Activated T-helper 1 cell treated with anti-CD3 and anti-CD28 coated beads, Interleukin-2, amount 50 U/mL, for 16 hours (primary cell): ENCODE results near the gene U2AF2.

Experiments
- DNase-seq, 2 donors: peaks; one replicate each; pipeline ENCODE4 v3.0.0-alpha.2; 2020; ENCODE audit warnings: low read depth in 1 of 2, low spot score in 1 of 2

U2AF2 gene

DNA sequence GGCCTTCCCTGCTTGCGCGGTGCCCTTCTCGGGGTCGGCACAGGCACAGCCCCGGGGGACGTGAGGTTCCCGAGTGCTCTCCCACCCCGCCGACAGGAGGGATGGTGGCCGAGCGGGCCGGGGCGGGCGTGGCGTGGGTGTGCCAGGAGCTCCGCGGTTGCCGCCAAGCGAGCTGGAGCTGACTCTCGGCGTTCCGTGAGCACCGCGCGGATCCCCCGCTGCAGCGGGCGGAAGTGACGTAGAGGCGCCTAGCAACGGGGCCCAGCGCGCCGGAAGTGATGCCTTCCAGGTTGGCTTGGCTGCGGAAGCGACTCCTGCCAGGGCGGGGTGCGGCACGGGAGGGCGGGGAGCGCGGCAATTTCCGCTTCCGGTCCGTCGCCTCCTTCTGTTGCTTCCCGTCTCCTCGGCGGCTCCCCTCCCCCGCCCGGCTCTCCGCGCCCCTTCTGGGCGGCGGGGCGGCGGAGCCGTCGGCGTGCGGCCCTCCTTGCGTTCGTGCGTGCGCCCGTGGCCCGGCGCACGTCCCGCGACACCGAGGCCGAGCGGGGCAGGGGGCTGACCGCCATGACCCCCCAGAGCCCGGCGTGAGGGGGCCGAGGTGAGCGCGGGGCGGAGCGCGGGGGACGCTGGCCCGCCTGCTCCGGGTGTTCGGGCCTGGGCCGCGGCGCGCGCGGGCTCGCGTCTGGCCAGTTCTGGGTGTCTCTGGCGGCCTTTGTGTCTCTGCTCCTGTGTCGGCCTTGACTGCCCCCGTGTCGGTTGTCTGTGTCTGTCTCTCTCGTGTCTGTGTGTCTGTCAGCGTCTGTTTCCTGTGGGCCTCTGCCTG is 20.2 kb downstream of the U2AF2 start, which contains the start of gene EPN1:
Gene EPN1 (plus strand): TSS at position 386 of the 820 bp plus-strand sequence. CDS start 3,402 bp downstream, outside the sequence.
- DNase-seq = peak; percentile 96 to 98

DNA sequence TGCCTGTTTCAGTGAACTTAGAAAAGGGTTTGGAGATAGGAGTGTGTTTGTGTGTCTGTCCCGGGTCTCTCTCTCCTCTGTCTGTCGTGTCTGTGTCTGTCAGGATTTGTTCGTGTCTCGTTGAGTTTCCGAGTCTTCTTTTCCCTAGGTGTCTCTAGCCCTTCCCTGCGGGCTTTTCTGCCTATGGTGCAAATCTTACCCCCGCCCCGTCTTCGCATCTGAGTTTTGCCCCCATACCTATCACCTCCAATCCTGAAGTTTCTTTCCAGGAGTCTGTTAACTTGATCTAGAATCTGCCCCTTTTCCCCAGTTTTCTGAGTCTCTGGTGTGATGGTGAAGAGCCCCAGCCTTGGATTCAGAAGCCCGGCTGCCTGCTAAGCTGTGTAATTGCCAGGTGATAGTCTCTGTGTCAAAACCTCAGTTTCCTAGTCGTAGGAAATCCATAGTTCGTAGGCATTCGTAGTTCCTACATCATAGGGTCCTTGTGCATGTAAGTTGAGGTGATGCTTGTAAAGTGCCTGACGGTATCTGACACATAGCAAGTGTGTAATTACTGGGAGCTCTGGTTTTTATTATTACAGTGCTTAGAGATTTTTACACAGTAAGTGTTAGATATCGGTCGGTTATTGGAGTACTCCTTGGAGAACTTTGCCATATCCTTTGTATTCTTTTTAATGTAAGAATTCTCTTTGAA is 21.0 kb downstream of the U2AF2 start:
- DNase-seq = no peak

DNA sequence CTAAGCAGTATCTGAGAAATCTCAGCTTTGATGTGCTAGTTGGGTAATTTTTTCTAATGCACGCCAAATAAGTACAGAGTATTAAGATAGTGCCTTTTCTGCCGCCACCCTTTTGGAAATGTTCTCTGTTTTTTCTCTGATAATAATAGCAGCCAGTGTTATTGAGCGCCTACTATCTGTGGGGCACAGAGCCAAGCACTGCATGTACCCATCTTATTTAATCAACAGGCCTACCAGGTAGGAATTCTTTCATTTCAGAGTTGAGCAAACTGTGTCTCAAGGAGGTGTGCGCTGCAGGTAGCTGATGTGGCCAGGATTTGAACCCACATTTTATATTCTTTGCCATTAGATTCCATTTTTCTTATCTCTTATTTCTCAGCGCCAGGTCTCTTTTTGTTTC is 21.5 kb downstream of the U2AF2 start:
- DNase-seq = no peak

DNA sequence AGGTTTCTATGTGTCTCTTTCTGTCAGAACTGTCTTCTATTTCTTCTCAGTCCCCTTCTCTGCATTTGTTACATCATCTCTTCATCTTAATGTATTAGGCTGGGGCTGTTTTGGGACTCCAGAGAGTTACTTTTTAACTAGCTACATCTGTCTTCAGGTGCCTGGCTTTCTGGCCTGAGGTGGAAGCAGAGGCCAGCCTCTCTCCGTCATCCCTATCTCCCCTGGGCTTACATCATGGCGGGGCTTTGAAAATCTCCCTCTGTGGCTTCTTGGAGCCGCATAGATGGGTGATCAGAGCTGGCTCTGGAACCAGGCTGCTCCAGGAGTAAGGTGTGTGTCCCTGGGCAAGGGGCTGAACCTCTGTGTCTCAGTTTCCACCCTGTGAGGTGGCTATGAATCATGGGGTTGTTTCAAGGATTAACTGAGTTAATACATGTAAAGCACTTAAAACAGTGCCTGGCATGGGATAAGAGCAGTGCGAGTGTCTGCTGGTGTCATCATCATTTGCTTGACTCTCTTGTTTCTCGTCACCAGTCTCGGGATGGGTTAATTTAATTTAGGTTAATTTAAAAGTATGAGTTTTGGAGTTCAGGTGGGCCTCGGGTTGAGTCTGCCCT is 22.2 kb downstream of the U2AF2 start:
- DNase-seq = no peak

DNA sequence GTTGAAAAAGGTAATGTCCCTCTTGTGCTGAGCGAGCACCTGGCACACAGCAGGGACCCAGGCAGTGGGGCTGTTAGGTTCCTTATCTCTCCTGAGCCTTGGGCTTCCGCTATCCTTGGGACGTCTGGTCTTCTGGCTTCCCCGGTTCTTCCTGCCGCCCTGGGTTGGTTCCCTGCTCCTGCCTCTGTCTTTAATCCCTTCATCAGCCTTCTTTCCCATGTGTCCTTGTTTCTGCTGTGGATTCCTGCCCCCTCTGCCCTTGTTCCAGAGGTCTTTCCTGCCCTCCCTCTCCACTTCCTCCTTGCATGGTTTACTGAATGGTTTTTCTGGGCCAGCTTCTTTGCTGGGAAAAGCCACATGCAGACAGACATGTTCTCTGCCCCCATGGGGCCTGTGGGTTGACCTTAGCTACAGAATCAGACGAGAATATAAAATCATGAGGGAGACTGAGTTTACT is 22.8 kb downstream of the U2AF2 start:
- no peak for DNase-seq

DNA sequence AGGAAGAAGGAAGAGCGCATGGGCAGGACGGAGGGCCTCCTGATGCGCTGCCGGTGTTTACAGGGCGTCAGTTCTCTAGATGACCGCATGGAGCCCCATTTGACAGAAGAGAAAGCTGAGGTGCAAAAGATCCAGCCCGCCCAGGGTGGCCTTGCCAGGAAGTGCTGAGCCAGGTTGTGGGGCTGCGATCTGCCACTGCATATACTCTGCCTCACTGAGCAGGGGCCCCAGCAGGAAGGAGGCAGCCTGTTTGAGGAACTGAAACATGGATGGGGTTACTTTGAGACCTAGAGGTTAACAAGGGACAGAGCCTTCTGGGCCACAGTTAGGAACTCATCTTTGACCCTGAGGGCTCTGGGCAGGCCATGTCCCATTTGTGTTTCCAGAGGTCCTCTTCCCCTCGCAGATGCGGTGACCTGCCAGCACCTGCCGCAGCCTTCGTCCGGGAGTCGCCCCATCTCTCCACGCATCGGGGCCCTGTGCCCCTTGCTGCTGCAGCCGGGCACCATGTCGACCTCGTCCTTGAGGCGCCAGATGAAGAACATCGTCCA is 23.4 kb downstream of the U2AF2 start:
- DNase-seq = no peak

DNA sequence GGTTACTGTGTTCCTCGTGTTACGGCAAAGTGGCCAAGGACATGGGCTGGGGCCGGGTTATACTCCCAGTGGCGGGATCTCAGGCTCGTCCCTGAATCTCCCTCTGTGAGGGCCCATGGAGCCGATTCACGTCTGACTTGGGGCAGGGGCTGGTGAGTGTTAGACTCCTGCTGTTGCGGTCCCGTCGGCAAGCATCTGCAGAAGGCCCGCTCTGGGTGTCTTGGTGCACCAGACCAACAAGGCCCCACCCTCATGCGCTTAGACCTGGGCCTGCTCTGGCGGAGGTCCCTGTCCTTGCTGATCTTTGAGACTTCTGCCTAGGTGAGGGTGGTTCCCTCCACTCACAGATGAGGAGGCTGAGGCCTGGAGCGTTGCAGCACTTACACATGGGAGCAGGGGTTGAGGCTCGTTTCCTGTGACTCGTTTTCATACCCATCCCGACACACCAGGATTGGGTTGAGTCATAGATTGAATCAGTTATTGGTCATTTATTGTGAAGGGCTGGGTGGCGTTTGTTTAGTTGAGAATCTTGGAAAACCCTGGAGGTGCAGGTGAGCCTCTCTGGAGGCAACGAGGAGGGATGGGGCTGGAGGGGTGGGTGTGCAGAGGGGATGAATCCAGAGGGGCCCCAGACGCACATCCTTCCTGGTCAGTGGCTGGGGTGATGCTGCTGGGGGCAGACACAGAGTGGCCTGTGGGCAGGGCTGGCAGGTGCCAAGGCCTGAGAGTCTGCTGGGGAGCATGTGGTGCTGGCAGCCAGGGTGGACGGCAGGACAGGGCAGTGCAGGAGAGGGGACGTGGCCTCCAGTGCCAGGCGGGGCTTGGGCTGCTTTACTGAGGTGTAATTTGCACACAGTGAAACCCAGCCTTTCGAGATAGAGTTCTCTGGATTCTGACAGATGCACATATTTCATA is 24.8 kb downstream of the U2AF2 start:
- DNase-seq = no peak

DNA sequence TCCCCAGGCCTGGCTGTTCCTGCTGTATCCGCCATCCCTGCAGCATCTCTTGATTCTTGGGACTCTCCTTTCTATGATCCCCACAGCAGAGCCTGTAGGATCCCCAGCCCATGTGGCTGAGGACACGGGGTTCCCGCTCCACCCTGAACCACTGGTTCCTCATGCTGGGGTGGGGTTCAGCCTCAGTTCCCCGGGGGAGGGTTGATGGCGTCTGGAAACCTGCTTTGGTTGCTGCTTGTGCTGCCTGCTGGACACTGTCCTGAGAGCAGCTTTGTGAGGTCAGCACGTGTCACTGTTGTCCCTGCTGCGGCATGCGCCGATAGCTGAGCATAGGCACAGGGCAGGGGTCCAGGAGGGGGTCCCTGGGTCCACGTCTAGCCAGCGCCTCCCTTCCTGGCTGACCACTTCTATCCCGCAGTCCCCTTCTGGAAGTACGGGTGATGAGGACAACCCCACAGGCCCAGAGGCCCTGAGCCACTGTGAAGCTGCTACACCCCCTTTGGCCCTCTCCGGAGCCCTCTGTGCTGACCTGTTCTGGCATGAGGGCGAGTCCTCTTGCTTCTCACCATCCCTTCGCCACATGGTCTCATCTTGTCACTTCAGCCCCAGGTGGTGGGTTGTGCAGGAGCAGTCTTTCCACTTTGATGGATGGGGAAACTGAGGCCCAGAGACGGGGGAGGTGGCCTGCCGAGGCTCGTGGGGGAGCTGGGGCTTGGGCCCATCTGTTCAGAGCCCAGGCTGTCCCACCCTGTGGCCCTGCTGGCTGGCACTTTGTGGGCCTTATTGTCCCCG is 25.7 kb downstream of the U2AF2 start:
- no peak for DNase-seq

DNA sequence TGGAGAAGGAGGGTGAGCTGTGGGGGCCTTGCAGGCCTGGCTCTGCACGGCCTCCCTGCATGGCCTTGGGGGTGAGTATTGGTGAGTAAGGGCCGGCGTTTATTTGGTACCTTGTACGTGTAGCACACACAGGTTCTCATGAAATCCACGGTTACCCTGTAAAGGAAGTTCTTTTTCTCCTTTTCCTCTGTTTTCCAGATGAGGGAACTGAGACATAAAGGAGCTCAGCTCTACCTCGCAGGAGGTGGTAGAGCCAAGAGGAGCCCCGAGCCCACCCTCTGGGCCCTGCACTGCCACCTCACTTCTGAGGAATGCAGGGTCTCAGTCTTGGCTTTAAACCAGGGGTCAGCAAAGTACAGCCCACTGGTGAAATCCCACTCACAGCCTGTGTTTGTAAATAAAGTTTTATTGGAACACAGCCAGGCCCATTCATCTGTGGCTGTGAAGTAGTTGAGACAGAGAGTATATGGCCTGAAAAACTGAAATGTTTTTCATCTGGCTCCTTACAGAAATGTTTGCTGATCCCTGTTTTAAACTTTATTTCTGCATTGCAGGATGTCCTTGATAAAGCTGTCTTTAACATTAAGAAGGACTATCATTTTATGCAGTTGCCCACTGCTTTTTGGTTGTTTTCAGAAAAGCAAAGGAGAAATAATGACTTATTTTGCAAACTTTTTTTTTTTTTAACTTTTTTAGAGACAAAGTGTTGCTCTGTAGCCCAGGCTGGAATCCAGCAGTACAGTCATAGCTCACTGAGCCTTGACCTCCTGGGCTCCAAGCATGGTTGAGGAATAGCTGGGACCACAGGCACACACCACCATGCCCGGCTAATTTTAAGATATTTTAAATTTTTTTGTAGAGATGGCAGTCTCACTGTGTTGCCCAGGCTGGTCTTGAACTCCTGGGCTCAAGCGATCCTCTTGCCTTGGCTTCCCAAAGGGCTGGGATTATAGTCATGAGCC is 26.6 kb downstream of the U2AF2 start:
- DNase-seq = no peak

DNA sequence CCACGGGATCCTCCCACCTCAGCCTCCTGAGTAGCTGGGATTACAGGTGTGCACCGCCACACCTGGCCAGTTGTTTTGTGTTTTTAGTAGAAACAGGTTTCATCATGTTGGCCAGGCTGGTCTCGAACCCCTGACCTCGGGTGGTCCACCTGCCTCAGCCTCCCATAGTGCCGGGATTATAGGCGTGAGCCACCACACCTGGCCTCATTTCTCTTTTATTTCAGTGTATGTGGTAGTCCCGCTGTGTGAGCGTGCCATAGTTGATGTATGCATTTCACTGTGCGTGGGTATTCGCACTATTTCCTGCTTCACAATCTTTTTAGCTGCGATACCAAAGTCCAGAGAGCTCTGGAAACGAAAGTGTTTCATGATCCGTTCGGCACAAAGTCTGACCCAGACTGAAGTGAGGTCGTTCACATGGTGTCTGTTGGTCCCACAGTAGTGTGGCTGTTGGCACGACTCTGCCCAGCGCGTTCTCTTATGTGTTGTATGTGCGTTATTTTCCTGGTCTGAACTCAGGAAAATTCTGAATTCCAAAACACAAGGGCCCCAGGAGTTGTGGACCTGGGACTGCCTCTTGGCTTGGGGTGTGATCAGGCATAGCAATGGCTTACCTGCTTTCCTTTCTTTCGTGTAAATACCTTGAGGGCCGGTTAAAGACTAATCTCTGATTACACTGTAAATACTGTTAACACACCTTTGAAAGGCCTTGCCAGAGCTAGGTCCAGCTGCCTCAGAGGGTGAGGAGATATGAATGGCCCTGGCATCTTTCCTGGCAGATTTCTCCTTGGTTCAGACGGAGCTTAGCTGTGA is 28.8 kb downstream of the U2AF2 start:
- no peak for DNase-seq

DNA sequence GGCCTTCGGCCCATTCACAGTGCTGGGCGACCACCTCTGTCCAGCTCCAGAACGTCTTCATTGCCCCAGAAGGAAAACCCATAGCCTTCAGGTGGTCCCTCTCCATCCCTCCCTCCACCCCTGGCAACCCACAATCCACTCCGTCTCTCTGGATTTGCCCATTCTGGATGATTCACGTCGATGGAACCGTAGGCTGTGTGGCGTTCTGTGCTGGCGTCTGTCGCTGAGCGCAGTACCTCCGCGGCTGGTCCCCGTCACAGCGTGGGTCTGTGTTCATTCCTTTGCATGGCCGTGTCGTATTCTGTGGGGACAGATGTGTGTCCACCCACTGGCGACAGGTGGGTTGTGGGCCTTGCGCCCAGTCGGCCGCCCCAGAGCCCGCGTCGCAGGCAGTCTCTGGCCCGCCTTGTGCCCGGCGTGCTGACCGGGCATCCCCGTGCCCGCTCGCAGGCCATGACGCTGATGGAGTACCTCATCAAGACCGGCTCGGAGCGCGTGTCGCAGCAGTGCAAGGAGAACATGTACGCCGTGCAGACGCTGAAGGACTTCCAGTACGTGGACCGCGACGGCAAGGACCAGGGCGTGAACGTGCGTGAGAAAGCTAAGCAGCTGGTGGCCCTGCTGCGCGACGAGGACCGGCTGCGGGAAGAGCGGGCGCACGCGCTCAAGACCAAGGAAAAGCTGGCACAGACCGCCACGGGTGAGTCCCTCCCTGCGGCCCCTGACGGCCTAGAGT is 30.3 kb downstream of the U2AF2 start:
- DNase-seq = no peak

DNA sequence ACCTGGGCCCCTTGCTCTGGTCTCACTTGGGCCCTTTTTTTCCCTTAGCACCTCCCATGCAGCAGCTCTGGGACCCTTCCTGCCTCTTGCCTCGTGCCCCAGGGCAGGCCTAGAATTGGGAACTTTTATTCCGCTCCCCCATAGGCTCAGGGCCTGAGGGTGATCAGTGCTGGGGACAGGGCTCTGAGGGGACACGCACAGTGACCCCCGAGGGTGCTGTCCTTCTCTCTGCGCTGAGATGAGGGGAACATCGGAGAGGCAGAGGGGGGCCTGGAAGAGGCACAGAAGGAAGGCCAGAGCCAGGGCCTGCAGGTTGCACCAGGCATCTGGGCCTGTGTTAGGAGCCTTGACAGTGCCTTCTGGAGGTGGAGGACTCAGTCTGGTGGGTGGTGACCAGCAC is 30.9 kb downstream of the U2AF2 start:
- no peak for DNase-seq

DNA sequence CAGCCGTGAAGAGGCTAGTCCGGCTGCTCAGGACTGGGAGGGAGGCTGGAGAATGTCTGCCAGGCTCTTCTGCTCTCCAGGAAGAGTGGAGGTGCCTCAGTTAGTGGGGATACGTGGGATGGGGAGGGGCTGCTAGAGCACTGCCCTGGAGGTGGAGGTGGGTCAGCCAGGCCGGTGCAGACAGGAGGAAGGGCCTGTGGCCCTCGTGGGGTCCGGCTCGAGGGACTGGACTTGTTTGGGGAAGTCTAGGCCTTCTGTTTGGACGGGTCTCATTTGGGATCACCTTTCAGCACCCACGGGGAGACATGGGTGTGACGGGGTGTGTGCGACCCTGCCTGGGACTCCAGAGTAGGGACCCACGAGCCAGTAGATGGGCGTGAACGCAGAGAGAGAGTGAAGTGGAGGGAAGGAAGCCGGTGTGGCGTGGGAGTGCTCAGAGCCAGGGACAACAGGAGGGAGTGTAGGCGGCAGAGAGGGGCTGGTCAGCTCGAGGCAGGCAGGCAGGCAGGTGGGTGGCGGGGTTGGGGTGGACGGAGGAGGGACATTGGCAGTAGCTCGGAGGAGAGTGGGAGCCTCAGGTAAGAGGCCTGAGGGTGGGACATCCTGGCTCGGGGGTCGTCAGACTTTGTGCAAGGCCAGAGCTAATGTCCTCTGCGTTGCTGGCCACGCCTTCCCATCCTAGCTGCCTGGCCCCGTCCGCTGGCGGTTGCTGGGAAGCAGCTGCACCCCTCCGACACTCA is 31.6 kb downstream of the U2AF2 start:
- DNase-seq = no peak

DNA sequence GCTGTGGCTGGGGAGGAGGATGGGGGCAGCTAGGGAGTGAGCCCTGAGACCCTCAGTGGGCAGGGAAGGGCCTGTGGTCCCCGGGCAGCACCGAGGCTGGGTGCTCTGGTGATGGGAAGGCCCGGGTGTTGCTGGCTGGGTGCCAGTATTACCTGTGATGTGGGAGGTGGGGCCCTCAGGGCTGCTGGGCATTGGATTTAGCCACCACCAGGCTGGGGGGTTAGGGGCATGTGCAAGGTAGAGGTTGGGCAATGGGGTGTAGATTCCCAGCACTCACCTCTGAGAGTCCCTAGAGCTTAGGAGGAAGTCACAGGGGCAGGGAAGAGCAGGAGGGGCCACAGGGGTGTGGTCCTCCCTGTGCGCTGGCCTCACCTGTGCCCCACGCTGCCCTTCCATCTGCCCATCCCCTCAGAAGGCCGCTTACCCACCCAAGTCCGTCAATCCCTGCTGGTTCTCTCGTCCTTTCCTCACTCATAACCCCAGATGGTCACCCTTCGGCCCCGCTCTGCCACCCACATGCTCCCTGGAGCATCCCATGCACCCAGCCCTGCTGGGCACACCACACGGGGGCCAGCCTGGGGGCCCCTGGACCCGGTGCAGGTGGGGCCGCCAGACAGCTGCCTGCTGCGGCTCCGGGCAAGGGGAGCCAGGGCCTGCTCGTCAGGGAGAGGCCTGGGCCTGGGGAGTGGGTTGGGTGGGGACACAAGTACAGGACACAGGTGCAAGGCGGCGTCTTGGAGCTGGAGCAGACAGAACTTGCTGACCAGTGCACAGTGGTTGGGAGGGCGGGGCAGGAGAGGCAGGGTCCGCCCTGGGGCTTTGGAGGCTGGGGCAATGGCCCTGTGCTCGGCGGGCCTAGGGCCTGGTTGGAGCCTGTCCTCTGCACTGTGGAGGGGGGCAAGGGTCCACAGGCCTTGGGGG is 32.7 kb downstream of the U2AF2 start:
- no peak for DNase-seq

DNA sequence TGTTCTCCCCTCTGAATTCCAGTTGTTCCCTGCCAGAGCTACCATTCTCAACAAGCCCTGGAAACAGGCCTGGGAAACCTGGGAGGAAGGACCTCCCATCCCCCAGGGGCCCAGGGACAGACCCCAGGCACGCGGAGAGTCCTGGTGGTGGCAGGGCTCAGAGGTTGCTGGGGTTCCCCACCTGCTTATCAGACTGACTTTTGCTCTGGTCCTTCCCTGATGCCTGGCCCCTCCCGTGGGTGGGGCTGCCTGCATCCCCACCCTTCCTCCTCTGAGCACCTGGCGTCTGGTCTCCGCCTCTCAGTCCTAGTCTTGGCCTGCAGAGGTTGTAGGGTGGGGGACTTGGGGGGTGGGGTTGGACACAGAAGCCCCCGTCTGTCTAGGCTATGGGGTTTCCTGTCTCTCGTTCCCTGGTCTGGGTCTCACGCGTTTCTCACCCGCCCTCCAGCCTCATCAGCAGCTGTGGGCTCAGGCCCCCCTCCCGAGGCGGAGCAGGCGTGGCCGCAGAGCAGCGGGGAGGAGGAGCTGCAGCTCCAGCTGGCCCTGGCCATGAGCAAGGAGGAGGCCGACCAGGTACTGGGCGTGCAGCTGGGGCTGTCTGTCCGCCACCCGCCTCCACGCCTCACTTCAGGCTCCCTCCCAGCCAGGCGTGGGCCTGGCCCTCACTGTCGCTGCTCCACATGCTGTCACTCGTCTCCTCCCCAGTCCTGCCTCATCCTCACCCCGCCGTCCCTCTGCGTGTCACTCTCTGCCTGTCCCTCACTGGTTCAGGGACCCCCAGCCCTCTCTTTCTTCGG is 33.8 kb downstream of the U2AF2 start:
- no peak for DNase-seq
